DMS114 treated with DMSO at 0.1 percent for 48 hours (cell line): ENCODE data around the gene ART5.
"Not testable (repeated sequence)": the region's sequence is repeated elsewhere in the genome, so short reads cannot be mapped to it uniquely, and the experiment has no call there.

Experiments used
- DNase-seq: peaks from one replicate; lab custom pipeline; 2025; ENCODE audit not compliant: unreplicated experiment; lab: John Stamatoyannopoulos, UW

Gene ART5

GRCh38 chr11:3623121-3623520 is 18.7 kb downstream of the ART5 start:
- no peak for DNase-seq

DNA sequence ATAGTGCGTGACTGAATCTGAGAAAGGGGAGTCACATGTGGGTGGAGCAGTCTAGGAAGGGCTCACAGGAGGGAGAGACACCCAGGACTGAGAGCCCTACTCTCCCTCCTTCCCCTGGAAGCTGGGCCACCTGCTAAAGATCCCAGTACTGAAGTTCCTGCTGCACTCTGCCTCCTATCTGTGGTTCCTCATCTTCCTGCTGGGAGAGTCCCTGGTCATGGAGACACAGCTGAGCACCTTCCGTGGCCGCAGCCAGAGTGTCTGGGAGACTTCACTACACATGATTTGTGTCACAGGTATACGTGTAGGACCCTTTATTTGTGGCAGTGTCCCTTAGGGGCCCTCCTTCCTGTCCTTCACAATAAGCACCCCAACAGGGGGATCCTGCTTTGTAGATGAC is 19.3 kb downstream of the ART5 start:
- DNase-seq, result no peak

GRCh38 chr11:3617990-3618389 is 23.8 kb downstream of the ART5 start:
- no peak for DNase-seq

DNA sequence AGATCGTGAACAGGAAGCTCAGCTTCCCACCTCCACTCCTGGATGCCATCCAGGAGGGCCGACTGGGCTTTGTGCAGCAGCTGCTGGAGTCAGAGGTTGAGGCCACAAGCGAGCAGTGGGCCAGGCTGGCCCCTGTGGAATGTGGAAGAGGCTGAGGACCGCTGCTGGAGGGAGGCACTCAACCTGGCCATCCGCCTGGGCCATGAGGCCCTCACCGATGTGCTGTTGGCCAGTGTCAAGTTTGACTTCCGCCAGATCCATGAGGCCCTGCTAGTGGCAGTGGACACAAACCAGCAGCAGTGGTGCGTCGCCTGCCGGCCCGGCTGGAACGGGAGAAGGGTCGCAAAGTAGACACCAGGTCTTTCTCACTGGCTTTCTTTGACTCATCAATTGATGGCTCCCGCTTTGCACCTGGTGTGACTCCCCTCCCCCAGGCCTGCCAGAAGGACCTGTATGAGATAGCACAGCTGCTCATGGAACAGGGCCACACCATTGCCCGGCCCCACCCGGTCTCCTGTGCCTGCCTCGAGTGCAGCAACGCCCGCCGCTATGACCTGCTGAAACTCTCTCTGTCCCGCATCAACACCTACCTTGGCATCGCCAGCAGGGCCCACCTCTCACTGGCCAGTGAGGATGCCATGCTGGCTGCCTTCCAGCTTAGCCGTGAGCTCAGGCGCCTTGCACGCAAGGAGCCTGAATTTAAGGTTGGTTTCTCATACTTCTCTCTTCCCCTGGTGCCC is 24.9 kb downstream of the ART5 start:
- DNase-seq, result no peak

DNA sequence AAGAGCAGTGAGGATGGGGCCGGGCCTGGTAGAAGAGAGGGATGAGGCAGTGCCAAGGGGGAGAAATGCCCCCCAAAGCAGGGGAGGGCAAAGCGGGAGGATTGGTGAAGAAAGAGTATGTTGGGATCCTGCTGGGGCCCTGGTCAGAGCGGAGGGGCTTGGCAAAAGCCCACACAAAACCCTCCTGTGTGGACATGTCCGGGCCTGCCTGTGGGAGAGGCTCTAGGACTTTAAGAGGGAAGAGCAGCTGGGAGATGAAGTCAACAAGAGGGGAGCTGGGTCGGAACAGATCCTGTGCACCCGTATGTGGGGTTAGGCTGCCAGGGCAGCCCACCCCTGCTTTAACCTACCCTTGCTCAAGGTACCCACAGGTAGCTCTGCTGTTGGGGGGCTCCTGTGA is 25.8 kb downstream of the ART5 start:
- no peak for DNase-seq

DNA sequence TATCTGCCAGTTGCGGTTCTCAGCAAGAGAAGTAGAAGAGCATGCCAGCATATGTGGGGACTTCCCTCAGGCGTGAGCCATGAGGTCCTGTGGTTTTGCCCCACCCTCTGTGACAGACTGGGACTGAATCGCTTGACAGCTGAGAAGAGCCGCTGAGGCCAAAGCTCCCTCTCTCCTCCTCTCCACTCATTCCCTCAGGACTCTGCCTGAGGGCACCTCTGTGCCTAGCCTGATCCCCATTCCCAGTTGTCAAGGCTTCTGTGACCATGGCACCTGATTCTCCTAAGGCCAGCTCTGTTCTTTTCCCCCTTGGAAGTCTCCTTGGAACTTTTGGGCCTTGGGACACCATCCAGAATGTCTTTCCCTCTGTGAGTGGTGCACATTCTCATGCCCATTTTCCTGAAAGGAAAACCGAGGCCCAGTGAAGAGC is 27.0 kb downstream of the ART5 start:
- no peak for DNase-seq

DNA sequence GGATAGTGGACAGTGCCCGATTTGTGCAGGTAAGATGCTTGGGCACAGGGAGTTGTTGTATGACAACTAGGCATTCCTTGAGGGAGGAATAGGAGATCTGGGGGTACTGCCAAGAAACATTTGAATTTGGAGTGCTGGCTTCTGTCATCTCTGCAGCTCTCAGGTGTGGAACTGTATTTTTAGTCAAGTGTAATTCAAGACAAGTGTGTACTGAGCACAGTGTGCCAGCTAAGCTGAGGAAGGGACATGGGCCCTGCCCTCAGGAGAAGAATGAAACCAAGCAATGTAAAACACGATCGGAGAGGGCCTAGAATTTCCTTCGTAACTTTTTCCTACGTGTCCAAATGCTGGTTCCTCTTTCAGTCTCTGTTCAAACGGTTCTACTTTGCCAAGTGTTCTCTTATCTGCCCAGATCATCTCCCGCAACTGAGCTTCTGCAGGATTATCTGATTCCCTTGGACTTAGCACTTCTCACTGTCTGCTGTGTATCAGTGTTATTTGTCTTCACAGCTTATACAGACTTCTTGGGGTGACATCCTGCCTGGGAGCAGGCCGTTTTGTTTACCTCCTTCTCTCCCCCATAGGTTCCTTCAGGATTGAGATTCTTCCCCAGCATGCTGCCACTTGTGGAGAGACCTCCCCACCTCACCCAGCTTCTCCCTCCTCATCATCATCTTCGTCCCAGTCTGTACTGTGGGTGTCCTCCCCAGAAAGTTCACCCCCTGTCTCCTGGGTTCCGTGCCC is 27.6 kb downstream of the ART5 start:
- no peak for DNase-seq

- no peak for DNase-seq
Measured at GRCh38 chr11:3611976-3612678, 29.7 kb downstream of the ART5 start.

GRCh38 chr11:3610846-3611245 is 30.9 kb downstream of the ART5 start:
- no peak for DNase-seq

DNA sequence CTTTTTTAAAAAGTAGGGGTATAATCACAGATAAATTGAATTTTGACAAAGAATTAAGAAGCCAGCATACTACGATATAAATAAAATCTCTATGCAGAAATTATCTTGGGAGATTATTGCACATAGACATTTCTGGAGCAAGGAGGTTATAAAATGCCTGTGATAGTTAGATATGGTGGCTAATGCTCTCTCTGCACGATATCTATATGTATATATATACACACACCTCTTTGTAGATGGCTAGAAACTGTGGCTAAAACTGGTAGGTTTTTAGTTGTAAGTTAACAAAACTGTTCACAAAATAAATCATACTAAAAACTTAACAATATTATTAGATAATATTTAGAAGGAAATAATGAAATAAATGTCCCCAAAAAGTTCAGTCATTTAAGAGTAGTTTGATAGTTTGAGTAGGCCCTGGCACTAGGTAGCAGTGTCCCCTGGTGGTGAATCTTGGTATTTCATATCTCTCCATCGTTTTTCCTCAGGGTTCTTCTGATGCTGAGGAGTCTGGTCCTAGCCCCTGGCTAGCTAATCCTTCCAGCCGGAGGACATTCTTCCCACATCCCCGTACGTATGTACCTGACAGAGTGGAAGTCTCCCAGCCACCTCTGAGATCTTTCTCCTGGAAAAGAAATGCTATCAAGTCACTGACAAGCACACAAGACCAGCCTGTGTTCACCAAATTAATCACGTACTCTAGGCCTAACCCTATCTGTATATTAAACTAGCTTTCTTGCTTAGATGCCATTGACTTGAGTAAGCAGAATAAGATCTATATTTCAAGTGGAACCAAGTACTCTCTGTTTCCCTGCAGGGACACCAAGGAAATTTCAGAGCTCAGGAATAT is 32.2 kb downstream of the ART5 start:
- DNase-seq, result peak; percentile 15

DNA sequence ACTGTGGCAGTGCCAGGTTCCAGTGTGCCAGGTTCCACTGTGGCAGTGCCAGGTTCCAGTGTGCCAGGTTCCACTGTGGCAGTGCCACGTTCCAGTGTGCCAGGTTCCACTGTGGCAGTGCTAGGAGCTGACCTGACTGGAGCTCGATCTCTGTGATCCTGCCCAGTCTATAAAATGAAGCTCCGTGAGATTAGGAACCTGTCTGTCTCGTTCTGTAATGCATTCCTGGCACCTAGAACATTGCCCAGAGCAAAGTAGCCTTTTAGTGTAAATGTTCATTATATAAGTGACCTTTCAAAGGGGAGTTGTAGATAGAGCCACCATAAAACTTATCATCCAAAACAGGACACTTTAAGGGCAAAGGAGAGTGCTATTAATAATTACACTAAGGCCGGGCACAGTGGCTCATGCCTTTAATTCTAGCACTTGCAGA is 36.0 kb downstream of the ART5 start:
- DNase-seq, result no peak

GRCh38 chr11:3605283-3605662 is 36.5 kb downstream of the ART5 start:
- DNase-seq, result no peak

- no peak for DNase-seq
Measured at GRCh38 chr11:3604167-3604566, 37.6 kb downstream of the ART5 start.

GRCh38 chr11:3600201-3600600 is 41.6 kb downstream of the ART5 start:
- DNase-seq, result not testable (repeated sequence)

DNA sequence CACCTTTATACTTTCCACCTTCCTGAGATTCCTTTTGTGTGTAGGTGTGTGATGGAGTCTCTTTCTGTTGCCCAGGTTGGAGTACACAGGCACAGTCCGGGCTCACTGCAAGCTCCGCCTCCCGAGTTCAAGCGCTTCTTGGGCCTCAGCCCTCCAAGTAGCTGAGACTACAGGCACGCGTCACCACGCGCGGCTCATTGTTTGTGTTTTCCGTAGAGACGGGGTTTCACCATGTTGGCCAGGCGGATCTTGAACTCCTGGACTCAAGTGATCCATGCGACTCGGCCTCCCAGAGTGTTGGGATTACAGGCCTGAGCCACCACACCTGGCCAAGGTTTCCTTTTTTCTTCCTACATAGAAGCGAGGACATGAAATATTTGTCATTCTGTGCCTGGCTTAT is 44.0 kb downstream of the ART5 start:
- not testable (repeated sequence) for DNase-seq

- DNase-seq, result not testable (repeated sequence)
Measured at GRCh38 chr11:3591326-3591725, 50.5 kb downstream of the ART5 start.

- not testable (repeated sequence) for DNase-seq
Measured at GRCh38 chr11:3590193-3590592, 51.6 kb downstream of the ART5 start.

- DNase-seq, result not testable (repeated sequence)
Measured at GRCh38 chr11:3588776-3589175, 53.0 kb downstream of the ART5 start.
